HCT116 (cell line): ENCODE measurements around the gene NAALADL2. TPM values are rescaled to one million over a fixed set of nuclear protein-coding genes. Genes with fewer than 3 reads are reported as not detected.
"Not testable (repeated sequence)": the region's sequence is repeated elsewhere in the genome, so short reads cannot be mapped to it uniquely, and the experiment has no call there.

Source experiments
- ATAC-seq: fragments of 200-7000 bp; cut with Tn5 transposase; 2 replicates; pipeline ENCODE4 v1.9.1; 2020; ENCODE audit warnings: mild to moderate bottlenecking, moderate library complexity
- BruUV-seq: library from RNA; stranded (reverse); fragments of 400-500 nt; replicated peaks from 2 replicates; lab custom pipeline; 2021; lab: Mats Ljungman, UMichigan
- CTCF ChIA-PET: fragments of 300-600 bp; sonication (Branson Sonifier 250); formaldehyde crosslinking; loops from one replicate; lab custom pipeline; 2021; ENCODE audit warnings: antibody characterized with exemption; lab: Charles Lee
- POLR2A ChIA-PET: fragments of 300-600, 350-600 bp; sonication (Branson Sonifier 250); formaldehyde crosslinking; loops from one replicate; lab custom pipeline; 2021; ENCODE audit warnings: antibody characterized with exemption; lab: Charles Lee
- RAD21 ChIA-PET, 2 experiments: fragments of 300-600 bp; sonication (Branson Sonifier 250); formaldehyde crosslinking; loops; one replicate each; lab custom pipeline; 2023; ENCODE audit warnings: low total read pairs in 2 of 2; ENCODE audit not compliant: uncharacterized antibody in 2 of 2, unreplicated experiment in 2 of 2, low non-redundant PET in 1 of 2; lab: Charles Lee
- DNase-seq: peaks from one replicate; pipeline ENCODE4 v3.0.0-alpha.2; 2010; ENCODE audit warnings: low read depth, low spot score
- H2AFZ ChIP-seq: fragments of 200-600 bp; shearing (Covaris generic), sonication (generic); 2 replicates; pipeline ENCODE4 v1.6.1; 2017; ENCODE audit warnings: low read depth, mixed run types, mixed read lengths, antibody characterized with exemption, low read length; ENCODE audit not compliant: poor library complexity, severe bottlenecking
- H3K27ac ChIP-seq: 2 replicates; pipeline ENCODE4 v1.5.1; 2012; ENCODE audit warnings: low read depth, low read length
- H3K27me3 ChIP-seq: fragments of 200-600 bp; sonication (generic); 2 replicates; pipeline ENCODE4 v1.6.1; 2016; ENCODE audit warnings: mixed run types, low read length, mixed read lengths; ENCODE audit not compliant: insufficient read depth
- H3K36me3 ChIP-seq, 2 experiments: fragments of 200-500 bp in 1 of 2; fragments of 200-600 bp in 1 of 2; sonication (Bioruptor generic) in 1 of 2; sonication (generic) in 1 of 2; 2 replicates each; pipeline versions ENCODE4 v1.5.1 to v1.6.1; 2014 to 2016; ENCODE audit warnings: low read length in 2 of 2, inconsistent platforms in 1 of 2, mixed read lengths in 1 of 2, mixed run types in 1 of 2; ENCODE audit not compliant: insufficient read depth in 2 of 2, control insufficient read depth in 1 of 2
- H3K4me1 ChIP-seq, 2 experiments: fragments of 200-600 bp in 1 of 2; sonication (generic) in 1 of 2; 2 replicates each; pipeline versions ENCODE4 v1.5.1 to v1.6.1; 2012 to 2017; ENCODE audit warnings: low read length in 2 of 2, inconsistent platforms in 1 of 2, mild to moderate bottlenecking in 1 of 2, mixed read lengths in 1 of 2, mixed run types in 1 of 2, moderate library complexity in 1 of 2; ENCODE audit not compliant: insufficient read depth in 2 of 2, control insufficient read depth in 1 of 2
- H3K4me2 ChIP-seq: fragments of 200-600 bp; sonication (generic); 2 replicates; pipeline ENCODE4 v1.6.1; 2017; ENCODE audit warnings: mixed run types, low read length, mixed read lengths
- H3K4me3 ChIP-seq, 2 experiments: fragments of 200-600 bp in 1 of 2; sonication (generic) in 1 of 2; replicated peaks in 1 of 2; 2 replicates each; pipeline ENCODE4 v1.5.1; 2011 to 2016; ENCODE audit warnings: low read length in 2 of 2, control low read depth in 1 of 2, low read depth in 1 of 2, mild to moderate bottlenecking in 1 of 2, mixed read lengths in 1 of 2, mixed run types in 1 of 2
- H3K79me2 ChIP-seq: fragments of 200-600 bp; sonication (generic); 2 replicates; pipeline ENCODE4 v1.6.1; 2017; ENCODE audit warnings: mild to moderate bottlenecking, mixed run types, low read length, moderate library complexity, mixed read lengths; ENCODE audit not compliant: insufficient read depth
- H3K9ac ChIP-seq: fragments of 200-600 bp; sonication (generic); 2 replicates; pipeline ENCODE4 v1.6.1; 2016; ENCODE audit warnings: low read length, mixed read lengths
- H3K9me2 ChIP-seq: fragments of 200-600 bp; sonication (generic), shearing (Covaris generic); 2 replicates; pipeline ENCODE4 v1.6.1; 2017; ENCODE audit warnings: mixed run types, mild to moderate bottlenecking, moderate library complexity; ENCODE audit not compliant: insufficient read depth
- H3K9me3 ChIP-seq, 2 experiments: fragments of 200-500 bp in 1 of 2; fragments of 200-600 bp in 1 of 2; sonication (Bioruptor generic) in 1 of 2; sonication (generic) in 1 of 2; 2 replicates each; pipeline ENCODE4 v1.6.1; 2014 to 2017; ENCODE audit warnings: low read length in 2 of 2, mixed read lengths in 2 of 2, inconsistent platforms in 1 of 2, low read depth in 1 of 2, mild to moderate bottlenecking in 1 of 2, mixed run types in 1 of 2, moderate library complexity in 1 of 2; ENCODE audit not compliant: control insufficient read depth in 1 of 2, insufficient read depth in 1 of 2
- H4K20me1 ChIP-seq: fragments of 200-600 bp; sonication (generic), shearing (Covaris generic); 2 replicates; pipeline ENCODE4 v1.6.1; 2017; ENCODE audit warnings: mixed run types, mild to moderate bottlenecking, moderate library complexity; ENCODE audit not compliant: insufficient read depth
- EGR1 ChIP-seq: IDR thresholded peaks from 2 replicates; pipeline ENCODE4 v1.6.1; 2012; ENCODE audit warnings: low read depth
- EZH2 ChIP-seq: fragments of 200-600 bp; sonication (generic); IDR thresholded peaks from 2 replicates; pipeline ENCODE4 v1.6.1; 2017; ENCODE audit warnings: antibody characterized with exemption, mixed run types
- JUND ChIP-seq: IDR thresholded peaks from 2 replicates; pipeline ENCODE4 v1.6.1; 2012
- POLR2AphosphoS5 ChIP-seq: IDR thresholded peaks from 2 replicates; pipeline ENCODE4 v1.6.1; 2011; ENCODE audit warnings: mild to moderate bottlenecking, low read depth, low read length, moderate library complexity
- RAD21 ChIP-seq: IDR thresholded peaks from 2 replicates; pipeline ENCODE4 v1.6.1; 2012; ENCODE audit warnings: low read depth, mild to moderate bottlenecking
- SP1 ChIP-seq: IDR thresholded peaks from 2 replicates; pipeline ENCODE4 v1.6.1; 2012; ENCODE audit warnings: low read depth
- YY1 ChIP-seq: IDR thresholded peaks from 2 replicates; pipeline ENCODE4 v1.6.1; 2011; ENCODE audit warnings: low read length, low read depth, moderate library complexity, mild to moderate bottlenecking; ENCODE audit not compliant: insufficient replicate concordance; ENCODE audit errors: extremely low read depth
- intact Hi-C: fragments of 100-400 bp; cut with micrococcal nuclease; formaldehyde crosslinking; loops from 2 replicates; pipeline ENCODE4 v1.10.0; 2022
- total RNA-seq: library from RNA; stranded (reverse); gene quantifications from one replicate; pipeline ENCODE4 v1.2.1, GENCODE V29; 2021; ENCODE audit not compliant: unreplicated experiment

The NAALADL2 gene
- total RNA-seq, 1 experiment from 2014 or later, result 2.9 TPM

DNA sequence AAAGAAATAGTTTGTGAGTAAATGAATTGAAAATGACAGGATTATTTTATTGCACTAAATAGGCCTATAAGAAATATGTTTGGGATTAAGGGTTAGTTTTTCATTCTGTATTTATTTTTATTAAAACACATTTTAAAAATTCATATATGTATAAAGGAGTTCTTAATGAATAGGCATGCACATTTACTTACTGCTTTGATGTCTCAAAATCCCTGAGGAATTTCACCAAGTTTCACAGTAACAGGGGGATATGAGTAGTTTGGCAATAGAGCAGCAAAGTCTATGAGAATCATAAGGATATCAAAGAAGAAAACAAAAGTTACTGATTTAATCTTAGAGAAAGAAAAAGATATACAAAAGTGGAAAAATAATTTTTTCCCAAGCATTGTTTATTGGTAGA, 411.7 kb downstream of the NAALADL2 start:
- no peak overlapping the region for H3K9ac ChIP-seq
- H3K4me2 ChIP-seq, result no peak overlapping the region
- no peaks in the 10 kb centered on the region for H3K4me1 ChIP-seq
- intact Hi-C loops, result no loop called here
- TF ChIP-seq JUND, result no peak
- TF ChIP-seq RAD21, result no peak
- no peak for TF ChIP-seq EZH2
- TF ChIP-seq YY1, result no peak
- no peak for TF ChIP-seq POLR2AphosphoS5
- no peak for TF ChIP-seq SP1
- no peak for TF ChIP-seq EGR1
- TF ChIP-seq, all 23 proteins: peak for 0
- Histone ChIP-seq H3K9me3 (no peaks in the 10 kb centered on the region), H3K79me2 (no peaks in the 10 kb centered on the region), H3K27me3 (no peaks in the 10 kb centered on the region), H2AFZ (no peak overlapping the region), H3K4me3 (no peak overlapping the region), H3K36me3 (no peaks in the 10 kb centered on the region), H3K9me2 (no peaks in the 10 kb centered on the region), H4K20me1 (no peaks in the 10 kb centered on the region; the same call in 1 of the 2 replicates), H3K27ac (no peak overlapping the region)
- BruUV-seq, result no TSS peak
- ChIA-PET RAD21 (no interaction called here), POLR2A (no interaction called here), CTCF (no interaction called here)
- DNase-seq (no peak), ATAC-seq (no peak)

DNA sequence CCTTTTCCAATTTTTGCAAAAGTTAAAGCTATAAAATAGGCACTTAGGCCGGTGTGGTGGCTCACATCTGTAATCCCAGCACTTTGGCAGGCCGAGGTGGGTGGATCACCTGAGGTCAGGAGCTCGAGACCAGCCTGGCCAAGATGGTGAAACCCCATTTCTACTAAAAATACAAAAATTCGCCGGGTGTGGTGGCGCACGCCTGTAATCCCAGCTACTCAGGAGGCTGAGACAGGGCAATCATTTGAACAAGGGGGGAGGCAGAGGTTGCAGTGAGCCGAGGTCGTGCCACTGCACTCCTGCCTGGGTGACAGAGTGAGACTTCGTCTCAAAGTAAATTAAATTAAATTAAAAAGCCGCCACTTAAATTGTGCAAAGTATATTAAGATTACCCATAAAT, 412.3 kb downstream of the NAALADL2 start:
- H3K36me3 ChIP-seq, RAD21 ChIA-PET, intact Hi-C loops, H3K4me3 ChIP-seq, DNase-seq, H3K9me3 ChIP-seq, ATAC-seq, POLR2A ChIA-PET, H3K79me2 ChIP-seq, H3K27me3 ChIP-seq, H3K9ac ChIP-seq, H3K4me2 ChIP-seq, H3K27ac ChIP-seq, BruUV-seq, H3K4me1 ChIP-seq, CTCF ChIA-PET, H2AFZ ChIP-seq, H4K20me1 ChIP-seq, H3K9me2 ChIP-seq: not testable (repeated sequence)
